Brain microvascular endothelial cell (primary cell): Measurements from ENCODE around the gene DLG2.

ENCODE experiments used
- DNase-seq: peaks from one replicate; pipeline ENCODE4 v3.0.0-alpha.2; 2020
- H3K27ac ChIP-seq: fragments of 250-450 bp; sonication (Bioruptor Pico); 2 replicates; pipeline ENCODE4 v1.5.1; 2020; ENCODE audit warnings: mild to moderate bottlenecking, moderate library complexity
- H3K27me3 ChIP-seq: fragments of 250-450 bp; sonication (Bioruptor Pico); replicated peaks from 2 replicates; pipeline ENCODE4 v1.5.1; 2020; ENCODE audit warnings: mild to moderate bottlenecking
- H3K36me3 ChIP-seq: fragments of 250-450 bp; sonication (Bioruptor Pico); replicated peaks from 2 replicates; pipeline ENCODE4 v1.5.1; 2020; ENCODE audit warnings: mild to moderate bottlenecking
- H3K4me3 ChIP-seq: 2 replicates; pipeline ENCODE4 v1.5.1; 2011; ENCODE audit warnings: low read depth, mild to moderate bottlenecking, control low read depth, low read length, moderate library complexity
- CTCF ChIP-seq: IDR thresholded peaks from 2 replicates; pipeline ENCODE4 v1.5.1; 2011; ENCODE audit warnings: low read depth, mild to moderate bottlenecking, moderate library complexity, low read length, control low read depth, inconsistent platforms; ENCODE audit errors: missing control alignments
- in situ Hi-C: cut with HindIII; loops from 2 replicates; pipeline ENCODE4 v1.10.0; 2017; ENCODE audit warnings: low sequenced_read_pairs, low pct_ligation_motif_present

DLG2 gene

GRCh38 chr11:84724256-84724655 lies 902.9 kb downstream of the DLG2 start:
- H3K27me3 ChIP-seq = peaks cover 4% of the 10 kb centered on the region
- no peak for TF ChIP-seq CTCF
- in situ Hi-C loops = no loop called here
- no peak overlapping the region for H3K27ac ChIP-seq
- no peak overlapping the region for H3K4me3 ChIP-seq
- H3K36me3 ChIP-seq = no peaks in the 10 kb centered on the region
- DNase-seq = no peak

- H3K4me3 ChIP-seq = no peak overlapping the region
- in situ Hi-C loops = no loop called here
- TF ChIP-seq CTCF = no peak
- no peaks in the 10 kb centered on the region for H3K36me3 ChIP-seq
- H3K27me3 ChIP-seq = peaks cover 4% of the 10 kb centered on the region
- no peak overlapping the region for H3K27ac ChIP-seq
- DNase-seq = no peak
Measured at GRCh38 chr11:84722583-84723108, 904.5 kb downstream of the DLG2 start.

GRCh38 chr11:84721561-84721961 lies 905.6 kb downstream of the DLG2 start:
- in situ Hi-C loops = no loop called here

GRCh38 chr11:84720706-84721402 lies 906.3 kb downstream of the DLG2 start:
- peaks cover 4% of the 10 kb centered on the region for H3K27me3 ChIP-seq
- in situ Hi-C loops = no loop called here
- H3K36me3 ChIP-seq = no peaks in the 10 kb centered on the region
- peak overlapping the region; percentile 49 for H3K4me3 ChIP-seq
- no peak for DNase-seq
- TF ChIP-seq CTCF = no peak
- no peak overlapping the region for H3K27ac ChIP-seq

More at GRCh38 chr11:84721561-84721961, 905.6 kb downstream of the DLG2 start:
- H3K27me3 ChIP-seq = peaks cover 4% of the 10 kb centered on the region
- TF ChIP-seq CTCF = no peak
- DNase-seq = no peak
- H3K4me3 ChIP-seq = no peak overlapping the region
- H3K27ac ChIP-seq = no peak overlapping the region
- no peaks in the 10 kb centered on the region for H3K36me3 ChIP-seq

GRCh38 chr11:84719935-84720577 lies 907.1 kb downstream of the DLG2 start:
- Histone ChIP-seq H3K4me3 (peak overlapping the region; percentile 49), H3K36me3 (no peaks in the 10 kb centered on the region), H3K27me3 (peaks cover 4% of the 10 kb centered on the region), H3K27ac (no peak overlapping the region)
- DNase-seq = no peak
- in situ Hi-C loops = no loop called here
- TF ChIP-seq CTCF = no peak
